NCI-H526 treated with DMSO at 0.1 percent for 48 hours (cell line): Measurements from ENCODE around the gene PECR.
"Not testable (repeated sequence)": the region's sequence is repeated elsewhere in the genome, so short reads cannot be mapped to it uniquely, and the experiment has no call there.

Source experiments
- DNase-seq: peaks from one replicate; lab custom pipeline; 2025; lab: John Stamatoyannopoulos, UW

PECR gene

DNA sequence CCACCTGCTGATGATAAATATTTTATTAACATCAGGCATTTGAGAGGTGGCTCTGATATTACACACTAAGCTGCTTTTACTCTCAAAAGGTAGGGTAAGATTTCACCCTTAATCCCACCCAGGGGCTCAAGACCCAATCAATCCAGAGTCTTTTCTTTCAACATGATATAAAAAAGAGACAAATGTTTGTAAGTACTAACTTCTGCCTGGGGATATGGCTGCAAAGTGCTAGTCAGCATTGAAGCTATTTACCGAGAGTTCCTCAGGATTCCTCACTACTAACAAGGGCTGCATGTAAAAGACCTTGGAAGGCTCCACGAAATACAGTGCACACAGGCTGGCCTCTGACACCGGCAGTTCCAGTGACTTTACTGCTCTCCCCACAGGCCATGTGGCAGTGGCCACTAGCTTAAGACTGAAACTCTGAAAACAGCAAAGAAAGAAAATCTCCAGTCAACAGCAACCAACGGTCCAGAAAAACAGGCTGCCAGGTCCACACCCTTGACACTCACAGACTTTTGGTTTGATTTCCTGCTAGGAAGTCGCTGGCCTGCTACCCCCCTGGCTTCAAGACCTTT, 79.4 kb downstream of the PECR start:
- DNase-seq: no peak

DNA sequence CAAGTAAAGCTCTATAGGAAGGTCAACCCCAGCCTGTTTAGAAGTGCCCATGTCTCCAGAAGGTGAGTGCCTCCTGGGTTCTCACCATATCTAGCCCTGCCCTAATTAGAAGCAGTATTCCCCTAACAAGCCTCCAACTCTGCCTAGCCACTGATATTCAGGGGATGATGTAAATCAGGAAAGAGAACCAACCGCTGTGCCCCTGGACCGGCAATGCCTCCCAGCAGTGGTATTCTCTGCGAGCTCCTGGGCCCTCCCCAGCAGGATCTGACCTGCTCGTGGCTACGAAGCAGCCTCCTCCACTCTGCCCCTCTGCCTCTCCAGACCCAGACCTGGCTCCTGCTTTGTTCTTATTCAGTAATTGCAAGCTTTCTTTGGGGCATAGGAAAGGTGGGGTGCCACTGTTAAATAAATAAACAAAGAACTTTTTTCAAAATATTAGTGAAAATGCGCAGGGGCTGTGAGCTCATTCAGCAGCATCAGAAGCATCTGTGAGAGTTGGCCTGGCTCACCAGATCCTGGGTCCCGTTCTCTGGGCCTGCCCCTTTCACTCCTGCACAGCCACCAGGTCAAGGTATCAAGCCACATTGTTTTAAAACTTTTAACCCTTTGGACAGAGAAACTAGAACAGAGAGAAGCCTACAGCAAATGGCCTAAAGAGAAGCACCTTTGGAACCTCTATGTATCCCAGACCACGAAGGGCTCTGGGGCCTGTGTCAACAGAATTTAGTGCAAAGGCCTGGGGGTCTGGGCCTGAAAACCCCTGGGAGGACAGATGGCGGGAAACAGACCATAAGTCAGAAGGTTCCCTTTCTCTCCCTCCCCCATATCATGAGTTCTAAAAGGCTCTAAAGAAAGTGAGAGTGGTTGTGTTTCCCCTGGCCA, 80.2 kb downstream of the PECR start:
- DNase-seq: no peak

DNA sequence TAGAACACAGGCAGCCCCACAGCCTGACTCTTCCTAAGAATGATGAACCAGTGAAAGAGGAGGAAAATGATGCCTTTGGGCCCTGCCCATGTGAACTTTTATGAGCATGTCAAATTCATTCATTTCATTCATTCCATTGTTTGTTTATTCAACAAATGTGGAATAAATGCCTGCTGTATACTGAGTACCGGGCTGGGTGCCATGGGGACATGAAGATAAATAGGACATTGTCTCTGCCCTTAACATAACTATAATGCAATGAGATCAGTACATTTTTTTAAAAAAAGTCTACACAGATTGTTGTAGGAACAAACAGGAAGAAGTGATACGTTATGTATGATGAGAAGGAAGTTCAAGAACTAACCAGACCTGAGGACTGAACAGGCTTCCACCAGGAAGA, 83.0 kb downstream of the PECR start:
- DNase-seq: no peak

DNA sequence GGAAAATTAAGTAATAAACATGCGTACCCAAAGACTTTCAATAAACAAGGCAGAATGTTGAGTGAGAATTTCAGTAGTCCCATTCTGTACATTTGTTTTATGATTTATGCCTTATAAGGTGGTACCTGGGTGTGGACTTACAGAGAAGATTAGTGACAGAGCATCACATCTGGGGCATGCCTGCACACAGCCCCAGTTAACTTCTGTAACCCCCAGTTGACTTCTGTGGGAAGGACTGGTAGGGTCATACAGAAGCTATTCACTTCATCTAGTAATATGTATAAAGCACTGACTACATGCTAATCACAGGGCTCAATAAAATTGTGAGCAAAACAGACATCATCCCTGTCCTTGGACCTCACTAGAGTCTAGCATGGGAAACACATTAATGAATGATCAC, 84.4 kb downstream of the PECR start:
- no peak for DNase-seq

DNA sequence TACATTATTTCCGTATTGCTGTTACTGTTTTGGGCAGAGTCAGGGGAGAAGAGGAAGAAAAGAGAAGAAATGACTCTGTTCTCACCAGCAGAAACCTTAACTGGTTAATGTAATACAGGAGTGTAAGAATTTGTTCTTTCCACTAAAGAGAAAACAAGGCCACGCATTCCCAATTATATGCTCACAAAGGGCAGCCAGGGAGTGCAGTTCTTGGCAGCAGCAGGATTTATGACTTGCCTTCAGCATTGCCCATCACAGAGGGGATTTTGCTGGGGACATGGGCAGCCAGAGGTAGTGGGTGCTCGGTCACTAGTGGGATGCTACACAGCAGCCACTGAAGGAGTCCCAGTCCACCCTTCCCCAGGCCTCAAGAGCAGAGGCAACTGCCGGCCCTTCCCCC, 86.7 kb downstream of the PECR start:
- no peak for DNase-seq

DNA sequence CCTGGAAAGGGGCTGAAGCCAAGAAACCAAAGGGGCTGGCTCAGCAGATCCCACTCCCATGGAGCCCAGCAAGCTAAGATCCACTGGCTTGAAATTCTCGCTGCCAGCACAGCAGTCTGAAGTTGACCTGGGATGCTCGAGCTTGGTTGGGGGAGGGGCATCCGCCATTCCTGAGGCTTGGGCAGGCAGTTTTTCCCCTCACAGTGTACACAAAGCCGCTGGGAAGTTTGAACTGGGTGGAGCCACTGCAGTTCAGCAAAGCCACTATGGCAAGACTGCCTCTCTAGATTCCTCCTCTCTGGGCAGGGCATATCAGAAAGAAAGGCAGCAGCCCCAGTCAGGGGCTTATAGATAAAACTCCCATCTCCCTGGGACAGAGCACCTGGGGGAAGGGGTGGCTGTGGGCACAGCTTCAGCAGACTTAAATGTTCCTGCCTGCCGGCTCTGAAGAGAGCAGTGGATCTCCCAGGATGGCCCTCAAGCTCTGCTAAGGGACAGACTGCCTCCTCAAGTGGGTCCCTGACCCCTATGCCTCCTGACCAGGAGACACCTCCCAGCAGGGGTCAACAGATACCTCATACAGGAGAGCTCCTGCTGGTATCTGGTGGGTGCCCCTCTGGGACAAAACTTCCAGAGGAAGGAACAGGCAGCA, 92.9 kb downstream of the PECR start:
- not testable (repeated sequence) for DNase-seq
